Hematopoietic multipotent progenitor cell treated with erythropoietin and hydrocortisone succinate and interleukin-3 and kit ligand, for 17 days (in vitro differentiated cells): ENCODE data around the gene AHCTF1.

Source experiments
- DNase-seq: peaks from one replicate; pipeline ENCODE4 v3.0.0-alpha.2; 2015; ENCODE audit warnings: low spot score

AHCTF1 gene

DNA sequence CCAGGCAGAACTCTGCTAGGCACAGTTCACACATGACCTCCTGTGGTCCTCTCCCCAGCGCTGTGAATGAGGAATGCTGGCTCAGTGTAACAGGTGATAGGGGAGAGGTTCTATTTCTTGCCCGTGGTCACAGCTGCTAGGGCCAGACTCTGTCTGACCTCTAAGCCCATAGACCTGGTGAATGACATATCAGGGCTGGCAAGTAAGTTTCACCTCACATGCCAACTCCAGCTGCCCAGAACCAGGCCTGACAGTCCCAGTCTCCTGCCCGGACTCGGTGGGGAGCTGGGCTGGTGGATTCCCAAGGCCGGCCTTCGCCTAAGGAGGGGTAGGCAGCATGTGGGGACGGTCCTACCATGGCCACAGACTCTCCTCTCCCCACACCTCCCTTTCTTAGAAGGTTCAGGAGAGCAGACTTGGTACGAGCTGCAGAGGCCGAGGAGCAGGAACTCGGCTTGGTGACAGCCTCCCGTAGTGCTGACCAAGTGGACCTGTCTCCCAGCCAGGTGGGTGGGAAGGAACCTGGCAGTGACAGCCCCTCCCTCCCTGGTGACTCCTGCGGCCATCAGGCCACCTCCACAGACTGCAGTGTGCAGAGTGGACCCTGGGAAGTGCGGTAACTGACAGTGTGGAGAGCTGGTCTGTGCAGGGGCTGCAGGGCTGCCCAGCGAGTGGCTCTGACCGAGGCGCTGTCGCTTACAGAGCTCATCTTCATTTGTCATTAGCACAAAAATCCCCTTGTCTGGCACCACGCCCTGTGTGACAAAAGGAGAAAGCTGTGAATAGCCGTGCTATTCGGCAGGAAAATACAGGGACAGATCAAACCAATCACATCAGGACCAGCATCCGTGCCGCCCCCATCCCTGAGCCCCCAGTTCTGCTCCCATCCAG, 132.9 kb downstream of the AHCTF1 start:
- DNase-seq = no peak

- no peak for DNase-seq
These were observed 133.6 kb downstream of the AHCTF1 start for GRCh38 chr1:246798107-246798506.

DNA sequence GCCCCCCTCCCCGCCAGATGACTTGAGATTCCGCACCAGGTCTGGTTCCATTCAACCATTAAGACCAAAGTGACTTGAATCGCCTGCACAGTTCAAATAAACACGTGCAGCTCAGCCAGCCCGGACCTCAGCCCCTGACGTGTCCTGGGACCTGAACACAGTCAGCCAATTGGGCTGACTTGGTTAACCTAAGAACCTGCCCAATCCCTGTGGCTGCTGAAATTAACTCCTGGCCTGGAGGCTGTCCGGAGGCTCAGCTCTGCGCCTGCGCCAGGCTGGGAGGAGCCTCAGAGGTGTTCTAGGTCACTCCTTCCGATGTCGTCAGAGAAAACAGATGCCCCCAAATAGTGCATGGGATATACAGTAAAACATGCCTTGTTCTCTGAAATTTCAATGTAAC, 134.2 kb downstream of the AHCTF1 start:
- no peak for DNase-seq

- DNase-seq = no peak
These were observed 134.6 kb downstream of the AHCTF1 start for GRCh38 chr1:246797157-246797556.

- no peak for DNase-seq
These were observed 135.6 kb downstream of the AHCTF1 start for GRCh38 chr1:246795906-246796694.

- DNase-seq = no peak
These were observed 136.7 kb downstream of the AHCTF1 start for GRCh38 chr1:246794828-246795671.

GRCh38 chr1:246794048-246794827, 137.5 kb downstream of the AHCTF1 start:
- no peak for DNase-seq

- no peak for DNase-seq
These were observed 138.3 kb downstream of the AHCTF1 start for GRCh38 chr1:246793356-246793896.

- DNase-seq = no peak
These were observed 139.1 kb downstream of the AHCTF1 start for GRCh38 chr1:246792603-246793002.

DNA sequence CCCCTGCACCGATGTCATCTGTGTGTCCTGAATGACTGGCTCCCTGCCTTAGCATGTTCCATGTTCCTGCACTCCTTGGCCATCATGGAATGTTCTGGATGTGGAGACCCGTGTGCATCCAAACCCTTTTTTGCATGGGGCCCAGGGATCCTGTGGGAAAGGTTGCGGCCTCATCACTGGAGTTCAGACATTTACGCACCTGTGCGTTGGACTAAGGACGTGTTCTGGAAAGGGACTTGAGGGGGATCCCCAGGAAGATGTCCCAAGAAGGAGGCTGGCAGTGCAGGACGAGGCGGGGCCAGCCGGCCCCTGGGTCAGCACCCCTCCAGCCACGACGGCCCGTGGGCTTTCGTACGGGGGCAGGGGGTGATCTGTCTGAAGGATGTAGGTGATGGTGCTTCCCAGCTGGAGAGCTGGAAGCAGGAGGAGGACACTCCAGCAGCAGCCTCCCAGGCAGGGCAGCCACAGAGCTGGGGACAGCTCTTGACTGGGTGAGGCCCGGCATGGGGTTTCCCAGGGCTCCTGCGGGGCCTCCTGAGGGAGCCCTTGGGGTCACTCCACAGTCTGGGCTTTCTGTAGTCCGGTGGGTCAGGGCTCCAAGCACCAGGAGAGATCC, 140.3 kb downstream of the AHCTF1 start:
- no peak for DNase-seq

GRCh38 chr1:246790833-246791232, 140.9 kb downstream of the AHCTF1 start:
- no peak for DNase-seq

DNA sequence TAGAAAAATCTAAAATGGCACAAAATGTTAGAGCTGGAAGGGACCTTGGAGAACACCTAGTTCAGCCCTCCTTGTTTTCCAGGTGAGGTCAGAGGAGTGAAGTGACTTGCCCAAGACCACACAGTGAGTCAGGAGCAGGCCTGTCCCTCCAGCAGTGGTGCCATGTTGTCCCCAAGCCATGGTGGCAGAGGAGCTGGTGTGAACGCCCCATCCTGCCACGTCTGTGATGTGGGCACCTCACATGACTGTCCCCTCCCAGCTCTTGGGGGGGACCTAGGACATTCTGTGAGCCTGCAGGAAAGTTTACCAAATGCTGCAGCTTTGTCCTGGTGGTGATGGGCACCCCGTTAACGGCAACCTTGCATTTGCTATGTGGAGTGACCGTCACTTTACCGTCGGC, 141.4 kb downstream of the AHCTF1 start:
- DNase-seq = no peak

GRCh38 chr1:246789454-246790339, 142.1 kb downstream of the AHCTF1 start:
- DNase-seq = no peak
